ENCODE results near the gene PRSS21.

GRCh38 chr16:2843526-2843925 is 26.5 kb downstream of the PRSS21 start:
- no peak for TF ChIP-seq CTCF (IDR thresholded peaks at IDR 0.05; ENCODE audit: low read depth, low read length)
- no peak for TF ChIP-seq EZH2phosphoT487 (IDR thresholded peaks at IDR 0.05; ENCODE audit: low read depth)
